Measurements from ENCODE around the gene SIX4.

GRCh38 chr14:60773558-60773957 is 49.4 kb upstream of the SIX4 start:
- no peak for TF ChIP-seq POLR2A (IDR thresholded peaks at IDR 0.05)
- TF ChIP-seq CTCF (IDR thresholded peaks at IDR 0.05), result no peak

Measured in adrenal gland (tissue), 5 donors.